H7 (cell line): ENCODE results near the gene KBTBD6. TPM values are rescaled to one million over a fixed set of nuclear protein-coding genes. Genes with fewer than 3 reads are reported as not detected.
"Not testable (repeated sequence)": the region's sequence is repeated elsewhere in the genome, so short reads cannot be mapped to it uniquely, and the experiment has no call there.

Source experiments
- DNase-seq: peaks from one replicate; pipeline ENCODE4 v3.0.0; 2012
- H3K27me3 ChIP-seq: 2 replicates; pipeline ENCODE4 v1.6.0; 2011; ENCODE audit warnings: mild to moderate bottlenecking, low read length; ENCODE audit not compliant: control insufficient read depth, insufficient read depth
- H3K36me3 ChIP-seq: replicated peaks from 2 replicates; pipeline ENCODE4 v1.5.1; 2011; ENCODE audit warnings: low read length; ENCODE audit not compliant: control insufficient read depth, insufficient read depth
- H3K4me3 ChIP-seq: 2 replicates; pipeline ENCODE4 v1.5.1; 2011; ENCODE audit warnings: low read depth, mild to moderate bottlenecking, control low read depth, low read length, moderate library complexity; ENCODE audit not compliant: insufficient read depth
- total RNA-seq: library from RNA; depleted of rRNA; stranded (reverse); fragments of >200 nt; shearing (Covaris generic); gene quantifications from 2 replicates; pipeline ENCODE4 v1.2.3, GENCODE V29; 2014

The KBTBD6 gene
- total RNA-seq, 1 experiment from 2014 or later, result 8.4 TPM

- DNase-seq, result no peak
- no peak overlapping the region for H3K4me3 ChIP-seq
Observed at GRCh38 chr13:41145136-41145908, 12.7 kb upstream of the KBTBD6 start.

GRCh38 chr13:41144576-41144975, 12.0 kb upstream of the KBTBD6 start:
- no peak overlapping the region for H3K4me3 ChIP-seq
- no peaks in the 10 kb centered on the region for H3K27me3 ChIP-seq
- DNase-seq, result no peak
- no peaks in the 10 kb centered on the region for H3K36me3 ChIP-seq

More at GRCh38 chr13:41145136-41145908, 12.7 kb upstream of the KBTBD6 start:
- H3K36me3 ChIP-seq, result no peaks in the 10 kb centered on the region; the same call in 1 of the 2 replicates
- no peaks in the 10 kb centered on the region for H3K27me3 ChIP-seq

GRCh38 chr13:41139296-41139966, 6.8 kb upstream of the KBTBD6 start:
- Histone ChIP-seq H3K36me3 (no peaks in the 10 kb centered on the region), H3K4me3 (no peak overlapping the region), H3K27me3 (no peaks in the 10 kb centered on the region)
- no peak for DNase-seq

GRCh38 chr13:41137951-41138350, 5.3 kb upstream of the KBTBD6 start:
- Histone ChIP-seq H3K4me3 (no peak overlapping the region), H3K27me3 (no peaks in the 10 kb centered on the region), H3K36me3 (no peaks in the 10 kb centered on the region)
- DNase-seq, result no peak

- Histone ChIP-seq H3K27me3 (no peaks in the 10 kb centered on the region), H3K4me3 (no peak overlapping the region)
- no peak for DNase-seq
Observed at GRCh38 chr13:41137241-41137640, 4.6 kb upstream of the KBTBD6 start.

GRCh38 chr13:41136396-41137031, 3.9 kb upstream of the KBTBD6 start:
- DNase-seq, result no peak
- Histone ChIP-seq H3K27me3 (no peaks in the 10 kb centered on the region), H3K36me3 (no peaks in the 10 kb centered on the region), H3K4me3 (no peak overlapping the region)

More at GRCh38 chr13:41137241-41137640, 4.6 kb upstream of the KBTBD6 start:
- no peaks in the 10 kb centered on the region for H3K36me3 ChIP-seq

- H3K4me3 ChIP-seq, result no peak overlapping the region
- DNase-seq, result no peak
- H3K27me3 ChIP-seq, result no peaks in the 10 kb centered on the region
Observed at GRCh38 chr13:41133951-41134350, 1.3 kb upstream of the KBTBD6 start.

GRCh38 chr13:41131660-41132511, 716 bp downstream of the KBTBD6 start:
- not testable (repeated sequence) for H3K27me3 ChIP-seq, DNase-seq, H3K36me3 ChIP-seq
- H3K4me3 ChIP-seq, result peak overlapping the region; percentile 86

More at GRCh38 chr13:41133951-41134350, 1.3 kb upstream of the KBTBD6 start:
- H3K36me3 ChIP-seq, result no peaks in the 10 kb centered on the region

- not testable (repeated sequence) for DNase-seq, H3K36me3 ChIP-seq, H3K27me3 ChIP-seq, H3K4me3 ChIP-seq
Observed at GRCh38 chr13:41131189-41131588, 1.4 kb downstream of the KBTBD6 start.

- no peak for DNase-seq
- no peaks in the 10 kb centered on the region for H3K27me3 ChIP-seq
- no peaks in the 10 kb centered on the region for H3K36me3 ChIP-seq
- no peak overlapping the region; the same call in 1 of the 2 replicates for H3K4me3 ChIP-seq
Observed at GRCh38 chr13:41130356-41130755, 2.2 kb downstream of the KBTBD6 start.

- Histone ChIP-seq H3K27me3 (no peaks in the 10 kb centered on the region), H3K4me3 (no peak overlapping the region), H3K36me3 (no peaks in the 10 kb centered on the region)
- no peak for DNase-seq
Observed at GRCh38 chr13:41127701-41128100, 4.9 kb downstream of the KBTBD6 start.

GRCh38 chr13:41122838-41123237, 9.8 kb downstream of the KBTBD6 start:
- H3K27me3 ChIP-seq, result no peaks in the 10 kb centered on the region
- H3K36me3 ChIP-seq, result no peaks in the 10 kb centered on the region
- no peak overlapping the region for H3K4me3 ChIP-seq
- DNase-seq, result no peak

- no peaks in the 10 kb centered on the region for H3K27me3 ChIP-seq
- DNase-seq, result no peak
- no peak overlapping the region for H3K4me3 ChIP-seq
- no peaks in the 10 kb centered on the region for H3K36me3 ChIP-seq
Observed at GRCh38 chr13:41117869-41118268, 14.7 kb downstream of the KBTBD6 start.

- Histone ChIP-seq H3K36me3 (no peaks in the 10 kb centered on the region), H3K27me3 (no peaks in the 10 kb centered on the region), H3K4me3 (no peak overlapping the region)
- DNase-seq, result no peak
Observed at GRCh38 chr13:41111454-41111853, 21.1 kb downstream of the KBTBD6 start.
